ENCODE results near the gene PMPCA. TPM values are rescaled to one million over a fixed set of nuclear protein-coding genes. Genes with fewer than 3 reads are reported as not detected.

The PMPCA gene
- total RNA-seq, 4 donors from 2014 or later = 29.4 to 38.7 (median 33.5) TPM

DNA sequence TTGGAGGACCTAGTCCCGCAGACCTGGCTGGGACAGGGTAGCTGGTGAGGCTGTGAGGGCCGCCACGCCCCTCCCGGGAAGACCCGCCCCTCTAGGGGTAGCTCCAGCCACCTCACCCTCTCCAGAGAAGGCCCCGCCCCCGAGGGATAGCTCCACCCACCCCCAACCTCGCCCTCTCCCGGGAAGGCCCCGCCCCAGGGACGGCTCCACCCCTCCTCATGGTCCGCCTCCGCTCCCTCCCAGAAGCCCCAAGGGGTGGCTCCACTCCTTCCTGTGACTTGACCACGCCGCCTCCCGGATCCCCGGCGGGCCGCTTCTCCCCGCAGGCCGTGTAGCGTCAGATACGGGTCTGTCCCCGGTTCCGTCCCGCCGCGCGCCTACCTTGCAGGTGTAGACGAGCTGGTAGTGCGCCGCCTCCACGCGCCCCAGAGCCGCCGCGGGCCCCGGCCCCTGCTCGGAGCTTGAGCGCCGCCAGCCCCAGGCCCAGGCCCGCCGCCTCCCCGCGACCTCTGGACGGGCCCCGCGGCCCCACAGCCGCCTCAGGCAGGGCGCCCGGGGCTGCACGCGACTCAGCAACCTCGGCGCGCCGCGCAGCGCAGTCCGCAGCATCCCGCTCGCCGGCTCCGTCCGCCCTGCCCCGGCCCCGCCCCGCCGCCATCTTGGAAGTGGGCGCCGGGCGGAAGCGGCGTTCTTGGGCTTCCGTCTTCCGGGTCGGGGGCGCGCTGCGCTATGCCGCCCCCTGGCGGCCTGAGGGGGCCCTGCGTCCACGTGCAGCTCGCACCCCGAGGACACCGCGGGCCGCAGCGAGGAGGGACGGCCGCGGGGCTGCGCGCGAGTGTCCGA is 47.1 kb upstream of the PMPCA start, which contains the start of gene DNLZ:
Gene DNLZ, minus strand, starts transcription at position 639 of the 843 bp plus-strand sequence. Its CDS starts 30 bp downstream, at position 609.
- peak; percentile 69 for DNase-seq
- Histone ChIP-seq H3K9me3 (no peaks in the 10 kb centered on the region), H3K27me3 (peaks cover 0 to 18% (median 0%) of the 10 kb centered on the region in 4 donors), H3K4me1 (peaks cover 16 to 48% (median 19%) of the 10 kb centered on the region in 3 donors), H3K27ac (peak within 1 kb of the TSS; percentile 90 to 99 (median 95)), H3K4me3 (peak within 1 kb of the TSS; percentile 80 to 98 (median 92)), H3K36me3 (peaks cover 0 to under 1% (median 0%) of the 10 kb centered on the region in 3 donors)
- 1% methylated on average over 22 of the region's 97 CpGs; no CpG with 5 or more reads in 1 of the 2 donors for WGBS, 2 donors
- TF ChIP-seq POLR2A (IDR thresholded peaks at IDR 0.05) = peak in 3 of 4 donors; percentile 40 to 82 (median 66)
- peak; percentile 95 to 100 (median 99) for TF ChIP-seq CTCF (IDR thresholded peaks at IDR 0.05)
- intact Hi-C loops (cut with DNase I) = no loop called here

DNA sequence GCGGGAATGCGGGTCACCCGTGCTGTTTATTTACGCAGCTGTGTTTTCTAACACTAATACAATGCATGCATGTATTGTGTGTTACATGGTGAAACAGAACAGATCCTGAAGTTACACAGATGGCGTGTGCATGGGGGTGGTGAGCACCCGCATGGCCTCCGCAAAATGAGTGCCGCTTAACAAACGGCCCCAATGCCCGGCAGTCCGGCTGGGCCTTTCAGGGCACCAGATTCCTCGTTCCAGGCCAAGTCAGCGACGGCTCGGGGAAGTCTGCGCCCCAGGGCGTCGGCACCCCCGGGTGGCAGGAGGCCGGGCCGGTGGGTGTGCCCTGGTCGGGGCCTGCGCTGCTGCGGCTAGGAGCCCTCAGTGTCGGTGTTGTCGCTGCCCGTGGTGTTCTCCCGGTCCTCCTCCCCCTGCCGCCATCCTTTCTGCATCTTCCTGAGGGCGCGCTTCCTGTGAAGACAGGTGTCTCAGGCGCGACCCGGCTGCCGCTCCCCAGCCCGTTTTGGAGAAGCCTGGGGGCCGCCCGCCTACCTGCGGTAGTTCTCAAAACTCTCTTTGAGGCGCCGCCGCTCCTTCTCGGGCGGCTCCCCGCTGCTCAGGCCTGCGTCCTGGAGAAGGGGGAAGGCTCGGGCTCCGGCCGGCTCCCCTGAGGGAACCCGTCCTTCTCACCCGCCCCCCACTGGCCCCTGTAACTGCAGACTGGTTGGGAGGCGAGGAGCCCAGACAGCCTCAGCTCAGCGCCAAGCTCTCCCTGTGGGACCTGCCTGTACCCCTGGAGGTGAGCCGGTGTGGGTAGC is 46.3 kb upstream of the PMPCA start:
- peak overlapping the region in 2 of 4 donors; percentile 95 to 99 for H3K27ac ChIP-seq
- no peaks in the 10 kb centered on the region for H3K9me3 ChIP-seq
- DNase-seq = no peak
- peak overlapping the region; percentile 80 to 98 (median 92) for H3K4me3 ChIP-seq
- H3K4me1 ChIP-seq = peaks cover 16 to 48% (median 19%) of the 10 kb centered on the region in 3 donors
- TF ChIP-seq POLR2A (IDR thresholded peaks at IDR 0.05) (no peak), CTCF (IDR thresholded peaks at IDR 0.05) (peak in 1 of 6 experiments; percentile 17)
- peaks cover 0 to 18% (median 0%) of the 10 kb centered on the region in 4 donors for H3K27me3 ChIP-seq
- WGBS, 2 donors = 13% methylated on average over 11 of the region's 54 CpGs; no CpG with 5 or more reads in 1 of the 2 donors
- H3K36me3 ChIP-seq = no peaks in the 10 kb centered on the region
- intact Hi-C loops (cut with DNase I) = no loop called here

DNA sequence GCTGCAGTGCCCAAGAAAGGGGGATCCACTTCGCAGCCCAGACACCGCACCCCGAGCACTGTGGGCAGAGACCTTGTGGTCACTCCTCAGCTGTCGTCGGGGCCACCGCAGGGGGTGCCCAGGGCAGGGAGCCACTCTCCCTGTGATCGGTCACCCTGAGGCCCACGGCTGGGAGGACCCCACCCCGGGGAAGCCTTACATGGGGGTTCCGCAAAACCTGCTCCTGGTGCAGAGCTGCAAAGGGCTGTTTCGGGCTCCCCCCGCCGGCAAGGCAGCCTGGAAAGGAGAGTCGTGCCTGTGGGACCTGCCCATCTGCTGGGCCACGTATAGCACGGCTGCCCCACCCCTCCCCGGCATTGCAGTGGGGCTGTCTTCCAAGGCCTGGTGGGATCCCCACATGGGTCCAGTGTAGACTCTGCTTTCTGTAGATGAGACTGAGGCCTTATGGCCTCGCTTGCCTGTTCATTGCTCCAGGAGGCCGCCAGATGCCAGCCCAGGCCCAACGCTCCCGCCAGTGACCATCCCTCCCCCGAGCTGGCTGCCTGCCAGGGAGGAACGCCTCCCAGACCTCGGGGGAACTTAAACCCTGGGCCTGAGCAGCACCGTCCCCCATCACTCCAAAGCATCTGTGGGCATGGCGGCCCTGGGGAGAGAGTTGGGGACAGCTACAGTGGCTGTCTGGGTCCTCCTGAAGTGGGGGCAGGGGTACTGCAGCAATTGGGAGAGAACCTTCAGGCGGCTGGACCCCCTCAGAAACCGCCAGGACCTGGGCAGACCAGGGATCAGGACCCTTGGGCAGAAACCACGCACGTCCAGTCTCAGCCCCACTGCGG is 45.3 kb upstream of the PMPCA start:
- Histone ChIP-seq H3K9me3 (no peaks in the 10 kb centered on the region), H3K36me3 (no peaks in the 10 kb centered on the region), H3K4me1 (peaks cover 16 to 48% (median 19%) of the 10 kb centered on the region in 3 donors), H3K27ac (no peak overlapping the region), H3K27me3 (peaks cover 0 to 18% (median 0%) of the 10 kb centered on the region in 4 donors), H3K4me3 (no peak overlapping the region)
- no peak for DNase-seq
- 70% methylated on average over 9 of the region's 31 CpGs; no CpG with 5 or more reads in 1 of the 2 donors for WGBS, 2 donors
- no peak for TF ChIP-seq CTCF (IDR thresholded peaks at IDR 0.05)
- no peak for TF ChIP-seq POLR2A (IDR thresholded peaks at IDR 0.05)
- intact Hi-C loops (cut with DNase I) = no loop called here

- Histone ChIP-seq H3K36me3 (no peaks in the 10 kb centered on the region), H3K9me3 (no peaks in the 10 kb centered on the region), H3K4me3 (no peak overlapping the region), H3K4me1 (peaks cover 16 to 44% (median 19%) of the 10 kb centered on the region in 3 donors), H3K27ac (no peak overlapping the region), H3K27me3 (peaks cover 0 to 18% (median 0%) of the 10 kb centered on the region in 4 donors)
- DNase-seq = no peak
- TF ChIP-seq POLR2A (IDR thresholded peaks at IDR 0.05) = no peak
- TF ChIP-seq CTCF (IDR thresholded peaks at IDR 0.05) = no peak
- WGBS, 2 donors = 49 to 65% methylated on average over 2 to 8 of the region's 9 CpGs
- intact Hi-C loops (cut with DNase I) = no loop called here
Measured at GRCh38 chr9:136365775-136366222, 44.7 kb upstream of the PMPCA start.

All from esophagus squamous epithelium (tissue), 5 donors.